HG03175 (cell line): ENCODE results near the gene PSTPIP1.

Experiments
- ATAC-seq: cut with Tn5 transposase; IDR thresholded peaks from one replicate; pipeline ENCODE4 v1.9.1; 2021; ENCODE audit warnings: mild to moderate bottlenecking, moderate library complexity; ENCODE audit not compliant: unreplicated experiment

The PSTPIP1 gene

GRCh38 chr15:76978522-76979330 is 16.2 kb upstream of the PSTPIP1 start:
- ATAC-seq, result no peak

DNA sequence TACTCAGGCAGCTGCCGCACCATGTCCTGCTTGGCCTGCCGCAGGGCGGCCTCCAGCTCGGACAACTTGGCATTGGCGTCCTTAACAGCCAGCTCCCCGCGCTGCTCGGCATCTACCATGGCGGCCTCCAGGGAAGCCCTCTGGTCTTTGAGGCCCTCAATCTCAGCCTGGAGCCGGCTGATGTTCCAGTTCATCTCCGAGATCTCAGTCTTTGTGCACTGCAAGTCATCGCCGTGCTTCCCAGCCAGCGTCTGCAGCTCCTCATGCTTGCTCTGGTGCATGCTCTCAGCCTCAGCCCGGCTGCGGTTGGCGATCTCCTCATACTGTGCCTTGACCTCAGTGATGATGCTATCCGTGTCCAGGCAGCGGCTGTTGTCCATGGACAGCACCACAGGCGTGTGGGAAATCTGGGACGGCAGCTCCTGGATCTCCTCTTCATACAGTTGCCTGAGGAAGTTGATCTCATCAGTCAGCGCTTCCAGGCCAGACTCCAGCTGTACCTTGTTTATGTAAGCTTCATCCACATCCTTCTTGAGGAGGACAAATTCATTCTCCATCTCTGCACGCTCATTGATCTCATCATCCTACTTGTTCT is 15.5 kb upstream of the PSTPIP1 start:
- no peak for ATAC-seq

GRCh38 chr15:76979996-76980520 is 14.9 kb upstream of the PSTPIP1 start:
- no peak for ATAC-seq

- ATAC-seq, result no peak
These were observed 12.6 kb upstream of the PSTPIP1 start for GRCh38 chr15:76982356-76982755.

DNA sequence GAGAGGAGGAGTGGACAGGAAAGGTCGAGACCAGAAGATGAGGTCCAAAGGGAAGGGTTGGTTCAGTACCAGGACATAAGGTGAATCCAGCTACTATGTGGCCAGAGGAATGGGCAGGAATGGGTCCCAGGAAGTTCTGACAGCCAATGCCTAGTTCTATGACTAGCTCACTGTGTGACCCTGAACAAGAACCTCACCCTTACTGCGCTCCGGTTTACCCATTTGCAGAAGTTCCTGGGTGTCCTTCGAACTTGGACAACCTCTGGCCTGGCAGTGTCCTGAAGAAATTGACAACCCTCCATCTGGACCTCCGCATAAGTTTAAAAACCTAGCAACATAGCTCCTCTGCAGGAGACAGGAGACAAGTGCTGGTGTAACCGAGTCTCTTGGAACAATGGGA is 12.2 kb upstream of the PSTPIP1 start:
- ATAC-seq, result no peak

DNA sequence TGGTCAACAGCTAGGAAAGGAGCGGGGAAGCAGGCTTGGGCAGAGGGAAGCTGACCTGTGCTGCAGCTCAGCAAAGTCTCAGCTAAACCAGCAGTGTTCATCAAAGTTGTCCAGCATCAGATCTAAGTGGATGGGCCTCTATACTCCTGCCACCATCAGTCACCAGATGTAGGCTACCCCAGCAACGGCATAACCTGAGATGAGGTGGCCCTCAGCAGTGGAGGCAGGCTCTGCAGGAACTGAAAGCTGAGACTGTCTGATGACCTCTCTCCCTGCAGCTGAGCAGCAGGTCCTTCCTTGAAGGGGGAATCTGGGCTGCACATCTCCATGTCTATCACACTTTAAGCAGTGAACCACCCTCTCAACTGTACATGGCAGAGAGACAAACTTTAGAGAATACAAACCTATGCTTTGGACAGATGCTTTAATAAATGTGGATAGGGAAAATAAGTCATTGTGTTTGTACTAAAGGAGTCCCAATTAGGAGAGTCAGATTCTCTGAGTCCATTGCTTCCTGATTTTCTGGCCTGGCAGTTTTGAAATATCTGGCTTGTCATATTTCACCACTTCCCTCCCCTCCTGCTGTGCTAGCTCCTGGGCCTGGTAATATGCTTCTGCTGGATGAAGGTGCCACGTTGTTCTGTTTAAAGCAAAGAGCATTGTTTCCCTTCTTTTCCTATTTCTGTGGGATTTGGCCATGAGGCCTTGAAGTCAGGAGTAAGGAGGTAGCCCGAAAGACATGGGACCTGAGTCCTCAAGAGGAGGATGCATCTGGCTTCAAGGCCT is 11.1 kb upstream of the PSTPIP1 start:
- ATAC-seq, result no peak

DNA sequence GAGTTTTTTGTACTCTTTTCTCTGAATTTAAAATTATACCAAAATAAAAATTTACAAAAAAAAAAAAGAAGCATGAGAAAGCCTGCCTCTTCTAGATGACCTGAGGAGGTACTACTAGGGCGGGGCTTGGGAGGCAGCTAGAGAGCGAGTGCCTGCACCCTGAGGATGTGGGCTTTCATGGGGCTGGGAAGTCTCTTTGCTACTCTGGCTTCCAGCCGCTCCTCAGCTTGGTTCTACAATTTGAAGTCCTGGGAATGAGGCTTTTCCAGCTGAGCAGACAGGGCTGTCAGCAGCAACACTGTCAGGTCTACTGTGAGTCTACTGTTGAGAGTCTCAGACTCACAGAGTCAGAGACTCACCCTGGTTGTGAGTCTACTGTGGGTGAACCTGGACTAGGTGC is 8.2 kb upstream of the PSTPIP1 start:
- ATAC-seq, result no peak

GRCh38 chr15:76987276-76987675 is 7.7 kb upstream of the PSTPIP1 start:
- no peak for ATAC-seq

- ATAC-seq, result peak; percentile 88
These were observed 6.7 kb upstream of the PSTPIP1 start for GRCh38 chr15:76987896-76988860.

DNA sequence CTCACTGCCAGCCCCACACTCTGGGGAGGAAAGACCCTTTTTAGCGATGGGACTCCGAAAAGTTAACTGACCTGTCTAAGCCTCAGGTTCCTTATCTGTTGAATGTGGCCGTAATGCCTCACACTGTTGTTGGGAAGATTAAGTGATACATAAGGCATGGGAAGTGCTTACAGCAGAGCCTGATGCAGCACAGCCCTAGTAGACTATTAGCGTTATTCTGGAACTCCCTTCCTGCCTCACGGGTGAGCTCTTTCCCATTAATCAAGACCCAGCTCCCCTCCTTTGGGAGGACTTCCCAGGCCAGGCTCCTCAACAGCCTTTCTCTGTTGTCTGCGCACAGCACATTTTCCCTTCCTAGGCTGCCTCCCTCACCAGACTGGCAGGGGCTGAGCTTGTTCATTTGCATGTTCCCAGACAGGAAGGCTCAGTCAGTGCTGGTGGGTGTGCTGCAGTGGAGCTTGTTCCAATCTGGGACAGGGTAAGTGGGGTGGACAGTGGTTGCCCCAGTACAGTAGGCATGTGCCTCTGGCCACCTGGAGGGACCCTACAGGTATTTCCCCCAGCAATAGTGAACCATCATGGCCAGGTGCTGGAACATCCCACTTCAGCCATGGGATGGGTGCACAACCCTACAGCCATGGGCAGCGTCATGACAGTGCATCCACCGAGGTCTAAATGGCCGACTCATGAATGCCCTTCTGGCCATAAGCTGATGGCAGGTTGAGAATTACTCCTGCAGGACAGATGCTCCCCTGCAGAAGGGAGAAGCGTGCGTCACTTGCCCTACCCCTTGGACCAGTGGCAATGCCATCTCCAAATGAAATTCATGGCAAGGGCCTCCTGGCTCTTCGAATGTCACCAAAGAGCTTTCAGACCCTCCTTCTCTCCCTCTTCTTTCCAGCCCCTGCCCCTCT is 5.8 kb upstream of the PSTPIP1 start:
- ATAC-seq, result peak; percentile 23

- ATAC-seq, result no peak
These were observed 3.9 kb upstream of the PSTPIP1 start for GRCh38 chr15:76991048-76991447.

DNA sequence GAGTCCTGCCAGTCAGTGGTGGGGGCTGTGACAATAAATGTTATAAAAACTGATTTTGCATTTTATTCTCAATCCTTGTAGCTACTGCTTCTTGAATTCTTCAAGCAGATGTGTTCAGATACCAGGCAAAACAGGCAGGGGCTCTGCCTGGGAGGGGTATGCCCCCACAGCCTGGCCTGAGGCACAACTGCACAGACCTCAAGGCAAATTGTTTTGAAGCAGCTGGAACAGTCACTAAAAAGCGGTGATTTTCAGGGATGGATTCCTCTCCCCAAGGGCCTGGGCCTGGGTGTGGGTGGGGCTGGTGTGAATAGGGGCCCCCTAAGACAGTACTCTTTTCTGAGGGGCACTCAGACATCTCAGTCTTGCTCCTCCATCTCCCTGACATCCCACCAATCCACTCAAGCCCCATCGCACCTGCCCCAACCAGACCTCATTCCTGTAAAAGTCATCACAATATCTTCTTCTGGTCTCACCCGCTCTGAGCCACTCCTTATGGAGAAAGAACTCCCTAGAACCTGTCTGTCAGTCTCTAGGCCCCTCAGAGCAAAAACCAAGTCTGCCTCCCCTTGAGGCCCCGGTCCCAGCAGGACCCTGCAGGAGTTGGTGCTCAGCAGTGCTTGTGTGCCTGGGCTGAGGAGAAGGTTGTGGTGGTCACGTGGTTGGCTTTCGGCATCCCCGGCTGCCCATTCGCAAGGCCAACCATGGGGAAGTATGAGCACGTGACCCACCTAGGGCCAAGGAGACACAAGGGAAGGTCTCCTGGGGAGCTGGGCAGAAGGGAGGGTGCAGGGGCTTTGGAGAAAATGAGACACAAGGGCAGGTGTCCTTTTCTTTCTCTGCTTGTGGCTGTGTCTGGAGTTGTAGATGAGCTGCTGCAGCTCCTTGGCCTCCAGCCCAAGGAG is 2.9 kb upstream of the PSTPIP1 start:
- ATAC-seq, result no peak

GRCh38 chr15:76993114-76993725 is 1.7 kb upstream of the PSTPIP1 start:
- ATAC-seq, result no peak

DNA sequence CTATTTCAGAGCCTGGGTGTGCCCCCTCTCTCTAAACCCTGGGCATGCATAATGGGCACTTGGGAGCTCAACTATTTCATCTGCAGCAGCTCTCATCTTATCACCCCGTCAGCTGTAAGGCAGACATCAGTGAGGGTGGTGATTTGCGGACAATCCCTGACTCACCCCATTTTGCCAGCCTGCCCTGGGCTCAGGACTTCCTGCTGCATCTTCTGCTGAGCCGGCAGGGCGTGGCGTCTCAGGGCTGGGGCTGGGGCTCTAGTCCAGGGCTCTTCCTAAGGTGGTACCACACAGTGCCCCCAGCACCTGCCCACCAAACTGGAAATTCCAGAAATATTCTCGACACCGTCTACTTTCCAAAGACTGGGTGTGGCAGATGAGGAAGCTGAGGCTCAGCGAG is 925 bp upstream of the PSTPIP1 start:
- no peak for ATAC-seq

DNA sequence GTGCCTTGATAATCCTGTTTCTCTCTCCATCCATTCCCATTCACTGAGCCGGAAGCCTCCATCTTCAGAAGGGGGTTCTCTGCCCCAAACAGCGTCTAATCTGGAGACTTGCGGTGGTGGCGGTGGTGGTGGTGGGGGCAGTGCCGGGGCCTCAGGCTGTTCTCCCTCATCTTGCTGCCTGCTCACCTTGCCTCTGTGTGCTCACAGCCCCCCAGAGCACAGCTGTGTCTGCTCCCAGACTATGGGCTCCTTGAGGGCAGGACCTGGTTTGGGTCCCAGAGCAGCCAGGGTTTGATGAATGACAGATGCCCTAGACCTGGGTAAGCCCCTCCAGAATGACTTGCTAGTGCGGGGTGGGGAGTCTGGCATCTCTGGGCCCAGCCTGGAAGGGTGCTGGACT is 430 bp upstream of the PSTPIP1 start:
- peak; percentile 13 for ATAC-seq

- no peak for ATAC-seq
These were observed 1.2 kb downstream of the PSTPIP1 start for GRCh38 chr15:76996076-76996525.

DNA sequence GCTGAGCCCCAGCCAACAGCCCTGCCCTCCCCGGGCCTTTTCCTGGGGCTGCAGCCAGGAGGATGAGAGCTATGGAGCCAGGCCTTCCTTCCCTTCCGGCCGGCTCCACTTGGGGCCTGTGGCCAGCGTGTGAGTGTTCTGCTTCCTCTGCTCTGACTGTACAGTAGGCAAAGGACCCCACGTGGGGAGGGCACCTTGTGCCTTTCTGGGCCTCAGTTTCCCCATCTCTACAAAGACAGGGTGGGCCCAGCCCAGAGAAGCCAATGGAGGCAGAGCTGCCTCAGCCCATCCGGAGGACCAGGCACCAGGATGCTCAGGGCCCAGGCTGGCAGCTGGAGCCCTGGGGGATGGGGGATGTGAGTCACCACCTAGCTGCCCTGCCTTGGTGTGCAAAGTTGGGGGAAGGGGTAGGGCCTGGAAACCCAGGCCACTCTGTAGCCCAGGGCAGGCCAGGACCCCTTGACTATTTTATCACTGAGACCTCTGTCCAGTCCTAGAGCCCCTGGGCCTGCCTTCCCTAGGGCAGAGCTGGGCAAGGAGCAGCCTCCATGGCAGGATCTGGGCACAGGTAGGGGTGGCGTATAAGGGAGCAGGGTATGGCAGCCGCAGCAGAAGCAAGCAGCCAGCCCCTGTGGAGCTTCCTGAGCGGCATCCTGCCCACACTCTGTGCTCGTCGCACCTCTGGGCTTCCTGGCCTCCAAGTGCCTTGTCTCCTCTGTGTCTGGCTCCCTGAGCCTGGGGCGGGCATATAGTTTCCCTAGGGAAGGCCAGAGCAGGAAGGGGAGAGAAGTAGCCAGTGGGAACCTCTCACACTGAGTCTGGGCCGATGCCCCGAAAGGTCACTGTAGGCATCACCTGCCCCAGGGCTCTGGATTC is 1.8 kb downstream of the PSTPIP1 start:
- ATAC-seq, result no peak
